Stimulated activated CD8-positive, alpha-beta memory T cell treated with anti-CD3 and anti-CD28 coated beads, Interleukin-15, amount 100 ng/mL, for 4 hours (primary cell): ENCODE results near the gene C17orf114.

ENCODE experiments used
- DNase-seq, 2 donors: peaks; one replicate each; pipeline ENCODE4 v3.0.0-alpha.2; 2020; ENCODE audit warnings: low read depth in 2 of 2

The C17orf114 gene

DNA sequence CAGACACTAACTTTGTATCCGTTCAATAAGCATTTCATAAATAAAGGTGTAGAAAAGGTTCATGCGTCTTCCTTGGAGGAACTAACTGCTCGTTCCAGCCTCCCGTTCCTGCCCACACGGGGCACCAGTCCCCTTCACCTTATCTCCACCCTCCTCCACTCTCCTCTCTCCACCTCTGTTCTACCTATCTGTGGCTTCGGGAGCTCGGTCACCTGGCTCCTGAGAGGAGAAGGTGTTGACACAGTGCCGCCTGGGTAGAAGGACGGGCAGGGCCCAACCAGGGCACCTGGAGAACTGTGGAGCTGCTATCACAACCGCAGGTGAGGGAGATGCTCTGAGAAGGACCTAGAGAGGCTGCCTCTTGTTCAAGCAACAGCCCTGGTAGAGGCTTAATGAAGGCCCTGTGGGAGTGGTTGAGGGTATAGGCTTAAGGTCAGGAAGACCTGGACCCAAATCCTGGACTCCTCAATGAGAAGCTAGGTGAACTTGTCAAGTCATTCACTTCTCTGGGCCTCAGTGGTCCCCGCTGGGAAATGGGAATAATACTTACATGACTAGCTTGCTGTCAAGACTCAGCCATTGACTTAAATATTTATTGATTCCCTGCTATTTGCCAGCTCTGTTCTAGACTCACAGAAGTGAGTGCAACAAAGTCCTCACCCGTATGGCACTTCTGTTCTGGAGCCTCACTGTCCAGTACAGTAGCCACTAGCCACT is 21.4 kb upstream of the C17orf114 start:
- no peak for DNase-seq

DNA sequence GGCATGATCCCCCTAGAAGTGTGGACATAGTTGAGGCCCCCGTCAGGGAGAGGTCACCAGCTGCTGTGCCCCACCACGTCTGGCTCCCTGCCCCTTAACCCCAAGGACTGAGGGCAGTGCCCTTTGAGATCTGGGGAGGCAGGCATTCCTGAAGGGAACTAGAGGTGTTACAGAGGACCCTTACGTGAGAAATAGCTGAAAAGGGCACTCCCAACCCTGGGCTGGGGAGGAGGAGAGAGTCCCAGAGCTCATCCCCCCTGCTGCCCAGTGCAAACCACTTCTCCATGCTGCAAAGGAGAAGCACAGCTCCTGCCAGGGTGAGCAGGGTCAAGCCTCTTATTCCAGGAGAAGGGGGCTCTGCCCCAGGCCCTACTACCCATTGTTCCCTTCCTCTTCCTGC is 20.7 kb upstream of the C17orf114 start:
- DNase-seq = no peak

DNA sequence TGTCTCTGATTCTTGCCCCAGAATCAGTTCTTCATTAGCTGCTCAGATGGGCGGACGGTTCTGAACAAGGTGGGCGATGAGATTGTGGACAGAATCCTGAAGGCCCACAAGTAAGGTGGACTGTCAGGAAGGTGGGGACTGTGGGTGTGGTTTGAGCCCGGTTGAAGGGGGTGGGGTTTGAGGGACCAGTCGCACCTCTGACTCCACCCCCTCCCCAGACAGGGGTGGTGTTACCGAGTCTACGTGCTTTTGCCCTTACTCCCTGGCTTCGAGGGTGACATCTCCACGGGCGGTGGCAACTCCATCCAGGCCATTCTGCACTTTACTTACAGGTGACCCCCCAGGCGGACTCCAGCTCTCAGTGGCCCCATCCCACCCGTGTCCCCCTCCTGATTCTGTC is 16.1 kb upstream of the C17orf114 start:
- no peak for DNase-seq

DNA sequence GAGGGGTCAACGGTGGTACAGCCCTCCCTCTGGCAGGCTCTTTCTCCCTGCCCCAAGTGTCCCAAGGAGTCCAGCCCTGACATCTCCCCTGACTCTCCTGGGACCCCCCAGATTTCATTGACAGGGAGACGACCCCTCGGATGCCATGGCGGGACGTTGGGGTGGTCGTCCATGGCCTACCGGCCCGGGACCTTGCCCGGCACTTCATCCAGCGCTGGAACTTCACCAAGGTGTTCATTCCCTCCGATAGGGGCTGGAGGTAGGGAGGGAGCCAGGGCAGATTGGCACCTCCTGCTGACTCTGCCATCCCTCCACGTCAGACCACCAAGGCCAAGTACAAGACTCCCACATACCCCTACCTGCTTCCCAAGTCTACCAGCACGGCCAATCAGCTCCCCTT is 14.7 kb upstream of the C17orf114 start:
- no peak for DNase-seq

DNA sequence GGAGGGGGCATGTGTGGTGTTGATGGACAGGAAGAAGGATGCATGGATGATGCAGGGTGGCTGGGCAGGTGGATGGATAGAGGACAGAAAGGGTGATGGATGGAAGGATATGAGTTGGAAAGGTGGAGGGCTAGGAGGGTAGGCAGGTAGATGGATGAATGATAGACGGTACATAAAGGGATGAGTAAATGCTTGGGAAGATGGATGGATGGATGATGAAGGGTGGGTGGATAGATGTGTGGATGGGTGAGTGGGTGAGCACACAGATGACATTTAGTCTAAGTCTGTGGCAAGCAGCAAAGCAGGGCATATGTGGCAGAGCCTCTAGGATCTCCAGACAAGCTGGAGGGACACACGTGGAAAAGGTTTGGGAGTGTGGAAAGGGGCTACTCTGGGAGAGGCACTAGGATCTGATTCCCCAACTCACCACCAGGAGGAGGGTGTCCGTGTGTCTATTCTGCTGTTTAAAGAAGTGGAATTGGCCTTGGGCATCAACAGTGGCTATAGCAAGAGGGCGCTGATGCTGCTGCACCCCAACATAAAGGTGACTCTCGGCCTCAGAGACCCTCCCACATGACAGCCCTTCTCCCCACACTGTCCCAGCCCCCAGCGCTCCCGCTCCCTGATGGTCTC is 13.0 kb upstream of the C17orf114 start:
- no peak for DNase-seq

DNA sequence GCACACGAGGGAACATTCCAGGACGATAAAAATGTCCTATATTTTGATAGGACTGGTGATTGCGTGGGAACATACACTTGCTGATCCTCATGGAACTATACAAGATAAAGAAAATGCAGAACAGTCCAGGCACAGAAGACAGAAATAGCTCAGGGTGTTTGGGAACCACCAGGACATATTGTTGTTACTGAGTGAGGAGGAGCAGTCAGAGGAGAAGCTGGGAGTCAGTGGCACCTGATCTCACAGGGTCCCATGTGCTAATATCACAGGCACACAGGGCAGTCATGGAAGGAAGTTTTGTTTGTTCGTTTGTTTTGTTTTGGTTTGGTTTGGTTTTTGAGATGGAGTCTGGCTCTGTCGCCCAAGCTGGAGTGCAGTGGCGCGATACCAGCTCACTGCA is 10.6 kb upstream of the C17orf114 start:
- DNase-seq = no peak

DNA sequence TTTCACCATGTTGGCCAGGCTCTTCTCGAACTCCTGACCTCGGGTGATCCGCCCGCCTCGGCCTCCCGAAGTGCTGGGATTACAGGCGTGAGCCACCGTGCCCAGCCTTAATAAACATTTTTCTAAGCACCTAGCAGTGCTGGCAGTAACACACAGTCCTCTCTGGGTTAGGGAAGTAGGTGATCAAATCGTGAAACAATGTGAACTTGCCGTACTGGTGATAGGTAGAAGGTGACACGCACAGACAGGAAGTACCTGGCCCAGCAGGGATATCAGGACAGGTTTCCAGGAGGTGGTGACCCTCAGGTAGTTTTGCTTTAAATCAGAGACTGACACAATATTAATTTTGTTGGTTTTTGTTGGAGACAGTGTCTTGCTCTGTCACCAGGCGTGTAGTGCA is 9.3 kb upstream of the C17orf114 start:
- no peak for DNase-seq

DNA sequence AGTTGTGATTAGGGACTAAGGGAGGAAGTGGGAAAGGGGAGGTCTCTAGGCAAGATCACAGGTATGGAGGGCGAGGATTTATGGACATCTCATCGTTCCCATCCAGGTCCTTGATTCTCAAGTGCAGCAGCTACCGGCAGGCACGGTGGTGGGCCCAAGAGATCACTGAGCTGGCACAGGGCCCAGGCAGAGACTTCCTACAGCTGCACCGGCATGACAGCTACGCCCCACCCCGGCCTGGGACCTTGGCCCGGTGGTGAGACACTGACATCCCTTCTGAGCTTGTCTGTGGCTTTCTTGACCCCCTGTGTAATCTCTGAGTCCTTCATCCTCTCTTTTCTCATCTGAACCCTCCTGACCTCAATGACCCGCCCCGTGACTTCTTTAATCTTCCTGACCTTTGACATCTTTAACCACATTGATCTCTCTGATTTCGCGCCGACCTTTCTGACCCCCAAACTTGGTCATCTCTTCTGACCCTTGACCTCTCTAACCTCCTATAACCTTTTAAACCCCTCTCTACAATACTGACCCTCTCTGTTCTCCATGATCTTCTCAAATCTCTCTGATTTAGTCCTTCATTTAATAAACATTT is 8.7 kb upstream of the C17orf114 start:
- no peak for DNase-seq

DNA sequence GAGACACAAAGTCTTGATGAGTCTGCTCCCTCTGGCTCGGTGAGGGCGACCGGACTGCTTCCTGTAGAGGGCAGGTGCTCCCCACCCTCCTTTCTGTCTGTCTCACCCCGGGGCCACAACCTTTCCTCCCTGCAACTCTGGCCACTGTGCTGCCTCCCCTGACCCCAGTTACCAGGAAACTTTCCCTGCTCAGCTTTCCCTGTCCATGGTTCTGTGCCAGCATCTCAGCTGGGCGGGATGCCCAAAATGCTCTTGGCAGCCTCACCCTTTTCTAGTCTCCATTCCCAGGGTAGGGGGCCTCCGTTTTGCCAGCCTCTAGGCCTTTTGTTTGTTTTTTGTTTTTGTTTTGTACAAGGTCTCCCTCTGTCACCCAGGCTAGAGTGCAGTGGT is 6.2 kb upstream of the C17orf114 start:
- no peak for DNase-seq

DNA sequence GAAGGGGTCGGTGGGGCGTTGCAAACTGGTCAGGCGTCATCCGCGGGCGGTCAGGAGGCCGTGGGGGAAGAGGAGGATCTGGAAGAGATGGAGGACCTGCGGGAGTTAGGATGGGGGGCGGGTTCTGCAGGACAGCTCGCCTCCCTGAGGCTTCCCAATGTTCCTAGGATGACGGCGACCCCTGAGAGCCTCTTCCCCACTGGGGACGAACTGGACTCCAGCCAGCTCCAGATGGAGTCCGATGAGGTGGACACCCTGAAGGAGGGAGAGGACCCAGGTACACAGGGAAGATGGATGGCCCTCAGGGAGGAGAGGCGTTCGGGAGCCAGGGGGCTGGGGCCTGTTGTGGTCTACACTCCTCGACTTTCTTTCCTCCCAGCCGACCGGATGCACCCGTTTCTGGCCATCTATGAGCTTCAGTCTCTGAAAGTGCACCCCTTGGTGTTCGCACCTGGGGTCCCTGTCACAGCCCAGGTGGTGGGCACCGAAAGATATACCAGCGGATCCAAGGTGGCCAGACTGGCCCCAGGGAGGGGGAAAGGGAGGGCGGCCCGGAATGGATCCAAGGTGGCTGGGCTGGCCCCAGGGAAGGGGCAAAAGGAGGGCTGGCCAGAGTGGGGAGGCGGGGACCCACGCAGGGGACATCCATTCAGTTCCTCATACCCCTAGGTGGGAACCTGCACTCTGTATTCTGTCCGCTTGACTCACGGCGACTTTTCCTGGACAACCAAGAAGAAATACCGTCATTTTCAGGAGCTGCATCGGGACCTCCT is 5.7 kb upstream of the C17orf114 start:
- DNase-seq = no peak

DNA sequence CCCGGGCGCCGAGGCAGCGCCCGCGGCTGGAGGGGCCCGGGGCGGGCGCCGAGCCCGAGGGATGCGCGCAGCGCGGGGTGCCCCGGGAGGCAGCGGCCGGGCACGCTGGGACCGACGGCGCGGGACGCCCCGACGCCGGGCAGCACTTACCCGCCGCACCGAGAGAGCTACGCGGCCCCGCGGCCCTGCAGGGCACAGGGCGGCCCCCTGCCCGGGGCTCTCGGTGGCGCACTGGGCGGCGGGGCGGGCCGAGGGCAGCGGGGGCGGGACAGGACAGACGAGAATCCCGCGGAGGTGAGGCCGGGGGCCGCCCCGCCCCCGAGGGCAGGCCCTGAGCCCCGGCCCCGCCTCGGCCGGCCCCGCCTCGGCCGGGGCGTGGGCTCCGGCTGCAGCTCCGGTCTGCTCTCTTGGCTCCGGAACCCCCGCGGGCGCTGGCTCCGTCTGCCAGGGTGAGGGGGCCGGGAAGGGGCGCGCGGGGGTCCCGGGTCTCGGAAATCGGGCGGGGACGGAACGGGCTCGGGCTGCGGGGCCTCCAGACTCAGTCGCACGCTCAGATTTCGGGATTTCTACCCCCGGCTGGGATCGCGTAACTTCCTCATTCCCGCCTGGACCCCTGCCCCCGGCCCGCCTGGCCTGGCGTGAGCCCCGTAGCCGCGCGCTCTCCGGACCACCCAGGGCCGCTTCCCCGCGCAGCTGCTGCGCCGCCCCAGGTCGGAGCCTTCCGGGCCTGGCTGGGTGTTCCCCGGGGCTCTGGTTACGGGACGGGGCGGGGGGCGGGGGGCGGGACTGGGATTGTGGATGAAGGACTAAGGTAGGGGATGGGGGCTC is 4.9 kb upstream of the C17orf114 start, which contains the start of gene PLD2:
Gene PLD2 (plus strand): TSS at position 376 of the 828 bp plus-strand sequence. CDS start 621 bp downstream, outside the sequence.
- DNase-seq = peak; percentile 68 to 74

DNA sequence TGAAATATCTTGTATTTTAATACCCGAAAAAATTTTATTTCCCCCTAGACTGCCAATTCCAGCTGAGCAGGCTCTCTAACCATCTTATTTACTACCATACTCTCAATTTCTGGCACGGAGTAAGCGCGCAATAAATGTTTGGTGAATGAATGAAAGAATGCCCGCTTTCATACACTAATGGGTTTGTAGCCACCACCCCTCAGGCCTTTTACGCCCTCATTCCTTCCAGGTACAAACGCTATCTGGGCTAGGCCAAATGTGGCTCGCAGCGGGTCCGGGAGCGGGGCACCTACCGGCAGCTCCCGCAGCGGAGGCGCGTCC is 4.3 kb upstream of the C17orf114 start:
- no peak for DNase-seq

DNA sequence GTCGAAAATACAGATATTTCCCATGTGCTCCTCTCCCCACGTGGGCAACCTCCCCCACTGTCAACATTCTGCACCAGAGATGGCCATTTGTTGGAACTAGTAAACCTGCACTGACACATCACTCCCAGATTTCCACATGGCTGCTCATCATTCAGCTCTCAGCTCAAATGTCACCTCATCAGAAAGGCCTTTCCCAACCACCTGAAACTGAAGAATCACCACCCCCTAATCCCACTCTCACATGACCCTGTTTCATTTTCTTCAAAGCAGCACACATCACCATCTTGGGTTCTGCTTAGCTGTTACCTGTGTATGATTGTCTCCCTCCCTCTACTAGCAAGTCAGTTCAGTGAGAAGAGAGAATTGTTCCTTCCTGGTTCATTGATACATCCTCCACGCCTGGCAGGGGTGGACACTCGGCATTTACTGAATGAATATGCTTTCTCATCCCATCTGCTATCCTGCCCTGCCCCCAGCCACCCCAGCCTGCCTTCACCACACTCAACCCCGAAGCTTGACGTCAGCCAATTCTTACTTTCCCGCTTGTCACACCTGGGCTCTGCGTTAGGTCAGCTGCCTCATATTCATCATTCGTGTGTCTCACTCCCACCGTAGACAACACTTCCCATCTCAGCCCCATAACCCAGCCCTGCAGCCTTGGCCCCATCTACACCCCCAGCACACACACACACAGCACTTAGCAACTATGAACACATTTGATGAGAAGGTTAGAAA is 1.5 kb downstream of the C17orf114 start:
- no peak for DNase-seq

DNA sequence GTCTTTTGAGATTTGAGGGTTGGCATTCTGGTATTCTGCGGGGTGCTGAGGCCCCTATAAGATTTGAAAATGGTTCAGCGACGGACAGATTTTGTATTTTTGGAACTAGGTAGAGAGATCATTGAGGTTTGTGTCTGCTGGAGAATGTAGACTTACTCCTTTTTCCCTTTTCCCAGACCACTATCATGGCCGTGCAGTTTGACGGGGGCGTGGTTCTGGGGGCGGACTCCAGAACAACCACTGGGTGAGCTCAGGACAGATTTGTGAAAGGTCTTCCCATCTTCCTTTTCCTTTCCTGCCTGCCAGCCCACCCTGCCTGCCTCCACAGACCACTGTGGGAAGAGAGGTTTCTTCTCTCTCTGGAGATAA is 5.6 kb downstream of the C17orf114 start:
- no peak for DNase-seq

DNA sequence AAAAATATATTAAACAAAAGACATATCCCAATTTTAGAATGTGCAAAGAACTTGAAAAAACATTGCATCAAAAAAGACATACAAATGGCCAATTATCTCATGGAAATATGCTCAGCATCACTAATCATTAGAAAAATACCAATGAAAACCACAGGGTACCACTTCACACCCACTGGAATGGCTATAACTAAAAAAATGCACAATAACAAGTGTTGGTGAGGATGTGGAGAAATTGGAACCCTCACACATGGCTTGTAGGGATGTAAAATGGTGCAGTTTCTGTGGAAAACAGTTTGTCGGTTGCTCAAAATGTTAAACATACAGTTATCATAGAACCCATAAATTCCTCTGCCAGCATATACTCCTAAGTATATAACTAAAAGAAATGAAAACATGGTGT is 7.0 kb downstream of the C17orf114 start:
- DNase-seq = no peak

DNA sequence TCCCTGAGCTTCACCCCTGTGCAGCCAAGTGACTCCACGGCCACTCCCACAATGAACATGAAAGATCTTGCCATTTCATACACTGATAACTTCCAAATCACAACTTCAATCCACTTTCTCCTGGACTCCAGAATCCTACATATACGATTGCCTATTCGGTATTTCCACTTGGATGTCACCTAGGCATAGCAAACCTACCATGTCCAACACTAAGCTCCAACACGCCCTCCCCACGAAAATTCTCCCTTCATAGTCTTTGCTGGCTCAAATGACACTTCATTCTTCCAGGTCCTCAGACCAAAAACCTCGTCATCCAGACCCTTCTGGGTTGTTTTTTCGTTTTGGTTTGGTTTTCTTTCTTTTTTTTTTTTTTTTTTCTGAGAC is 11.4 kb downstream of the C17orf114 start:
- DNase-seq = no peak

DNA sequence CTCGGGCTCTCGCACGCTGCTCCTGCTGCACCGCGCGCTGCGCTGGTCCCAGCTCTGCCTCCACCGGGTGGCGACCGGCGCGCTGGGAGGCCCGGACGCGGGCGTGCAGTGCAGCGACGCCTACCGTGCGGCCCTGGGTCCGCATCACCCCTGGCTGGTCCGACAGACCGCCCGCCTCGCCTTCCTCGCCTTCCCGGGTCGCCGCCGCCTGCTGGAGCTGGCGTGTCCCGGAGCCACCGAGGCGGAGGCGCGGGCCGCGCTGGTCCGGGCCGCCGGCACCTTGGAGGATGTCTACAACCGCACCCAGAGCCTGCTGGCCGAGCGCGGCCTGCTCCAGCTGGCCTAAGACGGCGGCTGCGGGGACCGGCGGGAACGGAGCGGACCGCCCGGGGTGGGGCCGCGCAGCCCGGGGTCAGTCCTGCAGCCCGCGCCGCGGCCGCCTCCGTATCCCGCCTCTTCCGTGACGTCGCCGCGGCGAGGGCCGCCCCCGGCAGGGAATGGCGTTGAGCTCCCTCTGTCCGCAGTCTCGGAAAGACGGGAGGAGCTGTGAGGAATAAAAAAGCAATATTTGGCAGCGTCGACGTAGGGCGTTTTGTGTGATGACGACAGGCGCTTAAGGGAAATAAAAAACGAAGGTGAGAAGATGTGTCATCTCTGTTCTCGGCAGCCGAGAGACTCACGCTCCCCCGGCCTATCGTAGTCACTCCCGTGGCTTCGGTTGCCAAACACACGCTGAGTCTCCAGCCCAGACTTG is 12.0 kb downstream of the C17orf114 start:
- DNase-seq = peak; percentile 56 to 58

DNA sequence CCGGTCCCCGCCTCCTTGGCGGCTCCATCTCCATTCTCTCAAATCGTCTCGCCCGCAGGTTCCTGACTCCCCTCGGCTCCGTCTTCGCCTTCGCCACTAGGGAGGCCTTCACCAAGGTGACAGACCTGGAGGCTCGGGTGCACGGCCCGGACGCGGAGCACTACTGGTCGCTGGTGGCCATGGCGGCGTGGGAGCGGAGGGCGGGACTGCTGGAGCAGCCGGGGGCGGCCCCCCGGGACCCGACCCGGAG is 12.5 kb downstream of the C17orf114 start:
- no peak for DNase-seq

DNA sequence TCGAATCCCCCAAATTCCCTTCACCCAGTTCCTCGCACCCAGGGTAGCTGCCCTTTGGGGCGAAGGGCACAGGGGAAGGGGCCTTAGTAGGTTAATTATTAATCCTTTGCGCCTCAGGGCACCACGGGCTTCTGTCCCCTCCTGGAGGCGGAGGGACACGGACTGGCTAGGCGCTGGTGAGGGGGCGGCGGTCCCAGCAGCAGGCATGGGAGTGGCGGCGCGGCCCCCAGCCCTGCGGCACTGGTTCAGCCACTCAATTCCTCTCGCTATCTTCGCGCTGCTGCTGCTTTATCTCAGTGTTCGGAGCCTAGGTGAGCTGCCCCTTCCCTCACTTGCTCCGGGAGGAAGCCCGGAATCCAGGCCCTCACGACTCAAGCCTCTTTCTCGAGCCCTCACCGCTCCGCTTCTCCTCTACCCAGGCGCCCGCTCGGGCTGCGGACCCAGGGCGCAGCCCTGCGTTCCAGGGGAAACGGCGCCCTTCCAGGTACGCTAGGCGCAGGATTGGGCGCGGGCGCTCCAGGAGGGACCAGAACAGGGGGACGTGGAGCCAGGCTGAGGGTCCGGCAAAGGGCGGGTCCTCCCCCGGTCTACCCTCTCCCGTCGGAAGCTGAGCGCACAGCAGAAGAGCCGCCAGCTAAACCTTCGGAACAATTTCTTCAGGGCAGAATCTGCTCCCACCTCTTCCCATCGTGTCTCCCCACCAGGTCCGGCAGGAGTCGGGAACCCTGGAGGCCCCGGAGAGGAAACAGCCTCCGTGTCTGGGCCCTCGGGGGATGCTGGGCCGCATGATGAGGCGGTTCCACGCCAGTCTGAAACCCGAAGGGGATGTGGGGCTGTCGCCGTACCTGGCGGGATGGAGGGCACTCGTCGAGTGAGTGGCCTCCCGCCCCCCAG is 13.1 kb downstream of the C17orf114 start, which contains the start of gene GLTPD2:
Gene GLTPD2 (plus strand): TSS at position 158 of the 894 bp plus-strand sequence. CDS start 48 bp downstream, at position 206.
- no peak for DNase-seq
